HG03025 (cell line): Measurements from ENCODE around the gene CAMKK1.

ENCODE experiments used
- ATAC-seq: cut with Tn5 transposase; IDR thresholded peaks from one replicate; pipeline ENCODE4 v1.9.1; 2021; ENCODE audit warnings: mild to moderate bottlenecking, moderate library complexity; ENCODE audit not compliant: unreplicated experiment, low FRiP score

CAMKK1 gene

DNA sequence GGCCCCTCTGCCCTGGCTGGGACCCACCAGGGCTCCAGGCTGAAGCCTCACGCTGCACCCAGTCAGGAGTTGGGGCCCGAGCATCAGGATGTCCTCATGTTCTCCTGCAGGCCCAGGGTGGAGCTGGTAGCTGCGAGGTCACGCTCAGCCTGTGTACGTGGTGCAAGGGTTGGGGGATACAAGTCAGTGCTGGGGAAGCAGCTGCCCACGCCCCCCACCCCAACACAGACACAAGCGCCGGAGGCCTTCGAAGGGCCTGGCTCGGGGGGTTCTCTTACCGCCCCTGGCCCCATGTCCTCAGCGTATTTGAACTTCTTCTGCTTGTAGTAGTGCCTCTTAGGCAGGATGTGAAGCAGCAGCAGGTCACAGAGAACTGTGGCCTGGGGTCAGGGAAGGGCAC, 4.9 kb upstream of the CAMKK1 start:
- no peak for ATAC-seq

DNA sequence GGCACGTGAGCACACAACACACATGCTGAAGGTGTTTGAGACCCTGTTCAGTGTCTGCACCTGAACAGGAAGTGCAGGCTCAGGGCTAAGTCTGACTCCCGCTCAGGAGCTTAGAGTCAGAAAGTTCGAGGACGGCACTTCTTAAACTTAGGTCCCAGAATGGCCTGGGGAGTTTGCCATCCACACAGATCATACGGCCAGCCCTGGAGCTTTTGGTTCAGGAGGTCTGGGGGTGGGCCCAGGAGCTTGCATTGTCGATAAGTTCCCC, 4.0 kb upstream of the CAMKK1 start:
- no peak for ATAC-seq

DNA sequence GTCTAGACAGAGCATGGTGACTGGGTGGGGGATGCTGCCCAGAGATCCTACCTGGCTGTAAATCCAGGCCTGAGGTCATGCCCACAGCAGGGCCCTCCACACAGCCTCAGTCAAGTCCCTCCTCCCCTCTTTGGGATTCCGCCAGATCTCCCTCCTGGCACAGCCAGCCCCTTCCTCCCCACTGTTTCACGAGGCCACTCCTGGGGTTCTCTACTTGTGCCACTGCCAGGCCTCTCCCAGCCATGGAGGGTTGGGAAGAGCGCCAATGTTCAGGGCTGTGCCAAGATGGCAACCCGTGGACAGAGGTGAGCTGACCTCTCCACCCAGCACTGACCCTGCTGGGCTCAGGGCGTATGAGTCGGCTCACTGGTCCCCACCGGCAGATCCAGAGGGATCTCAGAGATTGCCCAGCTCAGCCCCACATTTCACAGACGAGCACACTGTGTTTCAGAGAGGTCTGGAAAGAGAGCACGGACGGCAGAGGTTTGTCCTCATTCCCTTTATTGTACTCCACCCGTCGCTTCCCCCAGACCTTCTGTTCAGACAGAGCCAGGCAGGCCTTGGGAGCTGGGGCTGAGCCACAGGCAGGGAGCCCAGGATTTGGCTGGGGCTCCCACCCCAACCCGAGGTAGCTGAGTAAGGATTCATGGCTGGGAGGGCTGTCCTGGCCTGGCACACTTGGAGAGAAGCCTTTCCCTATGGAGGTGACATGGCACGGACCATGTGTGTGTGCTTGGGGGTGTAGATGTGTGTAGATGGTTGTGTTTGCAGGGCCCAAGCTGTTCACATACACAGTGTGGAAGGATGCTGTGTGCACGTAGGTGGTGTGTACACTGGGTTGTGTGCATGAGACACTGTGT, 3.5 kb upstream of the CAMKK1 start:
- ATAC-seq: no peak

DNA sequence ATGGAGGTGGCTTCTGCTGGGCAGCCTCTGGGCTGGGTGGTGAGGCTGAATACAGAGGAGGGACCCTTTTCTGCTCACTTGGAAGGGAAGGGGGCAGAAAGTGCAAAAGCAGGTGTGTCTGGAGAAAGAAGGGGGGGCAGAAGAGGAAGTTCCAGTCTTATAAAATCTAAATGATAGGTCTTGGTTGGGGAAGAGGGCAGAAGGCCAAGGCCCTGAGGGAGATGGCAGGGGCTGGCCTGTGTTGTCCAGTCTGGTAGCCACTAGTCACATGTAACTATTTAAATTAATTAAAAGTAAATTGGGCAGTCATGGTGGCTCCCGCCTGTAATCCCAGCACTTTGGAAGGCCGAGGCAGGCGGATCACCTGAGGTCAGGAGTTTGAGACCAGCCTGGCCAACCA, 2.5 kb upstream of the CAMKK1 start:
- no peak for ATAC-seq

DNA sequence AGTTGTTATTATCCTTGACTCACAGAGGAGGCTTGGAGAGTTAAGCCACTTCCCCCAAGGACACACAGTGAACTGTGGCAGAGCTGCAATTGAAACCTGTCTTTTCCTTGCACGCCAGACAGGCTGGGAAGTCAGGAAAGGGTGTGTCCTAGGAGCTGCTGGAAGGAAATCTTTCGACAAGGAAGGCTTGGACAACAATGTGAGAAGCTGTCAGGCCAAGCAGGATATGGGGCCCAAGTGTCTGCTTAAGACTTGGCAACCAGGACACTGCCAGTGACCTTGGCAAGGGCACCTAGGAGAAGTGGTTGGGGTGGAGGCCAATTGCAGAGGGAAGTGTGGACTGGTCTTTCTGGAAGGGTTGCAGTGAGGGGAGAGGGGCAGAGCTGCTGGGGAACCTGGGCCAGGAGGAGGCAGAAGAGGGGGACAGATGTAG, 2.1 kb upstream of the CAMKK1 start:
- no peak for ATAC-seq

DNA sequence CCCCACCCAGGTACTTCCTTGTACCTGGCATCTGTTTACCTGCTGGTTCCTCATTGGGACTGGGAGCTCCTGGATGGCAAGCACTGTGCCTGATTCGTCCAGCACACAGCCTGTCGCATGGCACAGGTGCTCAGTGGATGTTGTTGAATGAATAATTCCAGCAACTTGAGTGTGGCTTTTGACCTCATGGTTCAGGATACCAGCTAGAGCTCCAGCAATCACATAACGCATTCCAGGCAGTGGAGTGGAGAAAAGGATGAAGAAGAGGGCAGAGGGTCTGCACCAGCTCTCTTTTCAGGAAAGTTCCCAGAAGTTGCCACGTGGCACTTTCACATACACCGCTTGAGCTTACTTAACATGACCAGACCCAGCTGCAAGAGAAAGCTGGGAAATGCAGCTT, 1.3 kb upstream of the CAMKK1 start:
- ATAC-seq: no peak

DNA sequence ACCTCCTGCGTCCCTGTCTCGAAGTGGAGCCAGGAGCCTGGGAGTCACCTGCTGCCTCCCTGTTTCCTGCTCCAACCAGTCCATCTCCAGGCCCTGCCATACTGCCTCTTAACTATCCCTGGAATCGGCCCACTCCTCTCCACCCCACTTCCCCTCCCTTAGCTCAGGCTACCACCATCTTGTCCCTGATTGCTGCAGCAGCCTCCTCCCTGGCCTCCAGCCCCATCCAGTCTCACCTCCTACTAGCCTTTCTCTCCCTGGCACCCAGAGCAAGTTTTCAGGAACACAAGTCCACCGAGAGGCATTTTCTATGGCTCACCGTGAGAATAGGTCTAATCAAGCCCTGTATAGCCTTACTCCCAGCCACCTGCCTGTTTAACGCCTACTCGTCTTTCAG, 865 bp upstream of the CAMKK1 start:
- no peak for ATAC-seq

DNA sequence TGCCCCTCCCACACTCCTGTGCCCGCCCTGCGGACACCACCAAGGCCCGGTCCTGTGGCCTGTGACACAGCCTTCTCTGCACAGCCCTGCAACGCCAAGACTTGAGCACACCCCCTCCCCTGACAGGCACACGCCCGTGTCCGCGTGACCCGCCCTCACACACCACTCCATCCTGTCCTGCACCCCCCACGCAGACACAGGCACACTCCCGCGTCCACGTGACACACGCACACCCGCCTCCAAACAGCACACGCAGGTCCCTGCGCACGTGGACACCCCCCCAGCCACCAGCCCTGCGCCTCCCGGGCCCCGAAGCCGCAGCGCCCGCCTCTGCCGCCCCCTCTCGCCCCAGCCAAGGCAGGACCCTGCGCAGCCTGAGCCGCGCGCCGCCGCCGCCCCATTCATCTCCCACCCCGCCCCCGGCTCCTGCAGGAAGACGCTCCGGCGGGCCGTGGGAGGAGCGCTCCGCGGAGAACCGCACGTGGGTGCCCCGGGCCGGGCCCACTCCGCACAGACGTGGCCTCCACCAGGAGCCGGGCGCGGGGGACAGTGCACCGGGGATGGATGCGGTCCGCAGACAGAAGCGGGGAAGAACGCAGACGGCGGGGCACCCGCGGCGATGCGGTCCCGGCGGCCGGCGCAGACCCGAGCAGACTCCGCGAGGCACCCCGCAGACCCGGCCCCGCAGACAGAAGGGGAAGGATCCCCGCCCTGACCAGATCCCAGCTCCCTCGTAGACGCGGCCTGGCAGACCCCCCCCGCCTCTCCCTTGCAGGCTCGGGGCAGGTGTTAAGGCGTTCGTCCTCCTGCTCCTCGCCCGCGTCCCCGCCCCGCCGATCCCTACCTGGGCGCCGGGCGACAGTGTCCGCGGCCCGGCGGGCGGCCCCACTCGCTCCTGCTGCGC, 506 bp downstream of the CAMKK1 start:
- peak; percentile 13 for ATAC-seq

DNA sequence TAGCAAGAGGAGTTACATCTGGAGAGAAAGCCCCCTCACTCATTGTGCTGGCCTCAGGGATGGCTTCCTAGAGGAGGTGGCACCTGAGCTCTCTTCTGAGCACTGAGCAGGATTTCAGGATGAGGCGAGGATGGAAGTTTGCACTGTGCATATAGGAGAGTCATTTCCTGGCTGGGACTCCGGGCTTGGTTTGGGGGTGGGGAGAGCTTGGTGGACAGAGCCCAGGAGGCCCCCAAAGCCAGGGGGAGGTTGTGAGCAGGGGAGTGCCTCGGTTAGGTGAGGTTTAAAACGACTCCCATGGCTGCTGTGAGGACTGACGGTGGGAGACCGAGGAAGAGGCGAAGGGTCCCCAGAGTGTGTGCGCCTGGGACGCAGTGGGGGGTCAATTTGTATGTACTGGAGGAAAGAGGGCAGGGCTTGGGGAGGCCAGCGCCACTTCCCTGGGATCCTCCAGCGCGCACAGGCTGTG, 1.2 kb downstream of the CAMKK1 start:
- ATAC-seq: no peak

DNA sequence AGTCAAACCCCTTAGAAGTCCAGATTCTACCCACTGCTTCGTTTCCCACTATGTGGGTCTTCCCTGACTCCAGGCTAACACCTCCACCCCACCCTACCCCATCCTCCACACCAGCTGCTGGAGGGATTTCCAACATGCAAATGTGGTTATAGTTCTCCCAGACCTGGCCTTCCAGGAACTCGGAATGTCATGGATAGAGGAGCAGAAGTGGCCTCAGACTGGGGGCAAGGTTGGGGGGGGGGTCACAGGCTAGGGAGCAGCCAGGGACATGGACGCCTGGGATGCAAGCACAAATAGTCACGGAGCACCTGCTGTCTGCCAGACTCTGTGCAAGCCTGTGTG, 2.0 kb downstream of the CAMKK1 start:
- no peak for ATAC-seq

DNA sequence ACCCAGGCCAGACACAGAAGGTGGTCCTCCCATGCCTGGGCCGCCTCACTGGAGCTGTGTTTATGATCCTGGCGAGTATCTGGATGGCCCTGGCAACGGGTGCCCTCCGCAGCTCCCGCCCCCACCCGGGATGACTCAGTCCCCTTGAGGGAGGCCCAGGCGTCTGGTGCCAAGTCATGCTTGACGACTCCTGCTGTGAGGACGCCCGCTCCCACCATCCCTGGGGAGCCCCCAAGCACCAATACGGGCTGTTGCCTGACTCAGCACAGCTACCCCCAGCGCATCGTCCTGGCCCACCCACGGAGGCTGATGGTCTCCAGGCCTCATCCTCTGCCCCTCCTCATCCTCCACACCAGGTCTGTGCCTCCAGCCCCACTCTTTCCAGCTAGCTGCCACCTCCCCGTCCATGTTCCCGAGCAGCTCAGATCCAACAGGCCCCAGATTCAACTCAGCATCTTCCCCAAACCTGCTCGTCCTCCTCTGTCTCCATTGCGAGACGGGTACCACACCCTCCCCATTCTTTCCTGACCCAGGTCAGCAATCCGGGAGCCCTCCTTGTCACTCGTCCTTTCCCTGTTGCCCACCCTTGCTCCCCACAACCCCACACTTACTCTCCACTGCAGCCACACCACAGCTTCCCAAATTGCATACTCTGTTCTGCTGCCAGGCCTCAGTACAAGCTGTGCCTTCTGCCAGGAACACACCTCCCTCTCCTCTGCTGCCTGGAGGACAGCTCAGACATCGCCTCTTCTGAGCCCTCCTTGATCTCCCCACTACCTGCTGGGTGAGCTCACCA, 2.6 kb downstream of the CAMKK1 start:
- no peak for ATAC-seq

DNA sequence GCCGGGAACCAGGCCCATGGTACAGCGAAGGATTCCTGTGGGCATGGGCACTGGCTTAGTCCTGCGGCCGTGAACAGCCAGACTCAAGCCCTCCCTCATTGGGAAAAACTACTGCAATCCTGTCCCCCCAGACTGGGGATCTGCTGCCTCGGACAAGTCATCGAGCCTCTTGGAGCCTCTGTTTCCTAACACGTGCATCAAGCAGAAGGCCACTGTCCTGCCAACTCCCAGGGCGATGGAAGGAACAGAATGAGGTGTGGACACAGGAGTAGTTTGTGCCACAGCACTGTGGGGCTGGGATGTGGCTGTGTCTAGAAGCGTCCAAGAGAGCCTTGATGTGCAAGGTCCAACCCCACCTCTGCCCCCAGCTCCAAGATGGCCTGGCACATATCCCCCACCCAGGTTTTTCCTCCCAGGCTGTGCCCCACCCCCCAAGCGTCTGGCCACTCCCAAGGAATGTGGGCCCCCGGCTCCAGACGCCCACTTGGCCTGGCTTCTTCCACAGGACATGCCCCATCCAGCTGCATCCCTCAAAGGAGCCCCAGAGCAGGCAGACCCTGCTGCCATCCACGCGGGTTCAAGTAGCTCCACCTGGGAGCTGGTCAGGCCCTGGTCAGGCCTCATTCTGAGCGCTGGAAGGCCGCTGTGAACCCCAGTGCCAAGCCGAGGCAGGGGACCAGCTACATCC, 3.4 kb downstream of the CAMKK1 start:
- ATAC-seq: no peak

DNA sequence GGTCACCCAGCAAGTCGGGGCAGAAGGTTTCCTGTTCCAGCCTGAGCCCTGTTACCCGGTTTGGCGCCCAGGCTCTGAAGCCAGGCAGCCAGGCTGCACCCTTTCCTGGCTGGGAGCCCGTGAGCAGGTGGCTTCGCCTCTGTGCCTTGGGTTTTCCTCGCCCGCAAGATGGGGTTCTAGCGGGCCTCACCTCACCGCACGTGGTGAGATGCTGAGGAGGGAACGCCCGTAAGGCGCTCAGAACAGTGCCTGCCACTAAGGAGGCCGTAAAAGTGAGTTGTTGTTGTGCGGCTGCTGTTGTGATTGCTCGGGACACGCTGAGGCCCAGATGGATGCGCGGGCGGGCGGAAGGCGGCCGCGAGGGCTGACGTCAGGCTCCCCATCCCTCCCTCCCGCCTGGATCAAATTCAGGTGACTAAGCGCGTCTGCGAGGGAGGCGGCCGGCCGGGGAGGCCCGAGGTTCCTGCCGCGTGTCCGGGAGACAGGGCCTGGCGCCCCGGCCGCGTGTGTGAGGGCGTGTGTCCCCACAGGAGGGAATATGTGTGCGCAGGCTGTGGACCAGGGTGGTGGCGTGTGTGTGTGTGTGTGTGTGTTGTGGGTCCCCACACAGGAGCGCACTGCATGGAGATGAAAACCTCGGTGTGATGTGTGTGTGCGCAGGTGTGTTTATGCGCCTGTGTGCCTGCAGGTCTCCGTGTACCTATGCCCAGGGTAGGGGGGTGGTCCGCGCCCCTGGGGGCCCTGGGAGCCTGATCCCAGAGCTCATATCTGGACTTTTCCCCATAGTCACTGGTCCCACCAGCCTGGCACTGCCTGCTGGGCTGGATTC, 4.3 kb downstream of the CAMKK1 start:
- ATAC-seq: no peak

DNA sequence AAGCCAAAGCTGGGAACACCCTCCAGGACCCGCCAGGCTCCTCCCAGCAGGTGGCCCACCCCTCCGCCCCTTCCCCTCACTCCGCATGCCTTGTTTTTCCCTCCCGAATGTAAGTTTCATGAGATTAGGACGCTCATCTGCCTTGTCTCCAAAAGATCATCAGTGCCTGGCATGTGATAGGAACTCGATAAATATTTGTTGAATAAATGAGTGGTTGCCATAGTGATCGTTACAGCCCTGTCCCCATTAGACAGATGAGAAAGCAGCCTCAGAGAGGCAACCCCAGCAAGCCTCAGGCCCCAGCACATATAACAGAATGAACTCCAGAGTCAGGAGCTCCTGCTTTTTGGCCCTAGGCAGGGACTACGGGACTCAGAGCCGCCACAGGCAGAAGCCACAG, 5.0 kb downstream of the CAMKK1 start:
- no peak for ATAC-seq

DNA sequence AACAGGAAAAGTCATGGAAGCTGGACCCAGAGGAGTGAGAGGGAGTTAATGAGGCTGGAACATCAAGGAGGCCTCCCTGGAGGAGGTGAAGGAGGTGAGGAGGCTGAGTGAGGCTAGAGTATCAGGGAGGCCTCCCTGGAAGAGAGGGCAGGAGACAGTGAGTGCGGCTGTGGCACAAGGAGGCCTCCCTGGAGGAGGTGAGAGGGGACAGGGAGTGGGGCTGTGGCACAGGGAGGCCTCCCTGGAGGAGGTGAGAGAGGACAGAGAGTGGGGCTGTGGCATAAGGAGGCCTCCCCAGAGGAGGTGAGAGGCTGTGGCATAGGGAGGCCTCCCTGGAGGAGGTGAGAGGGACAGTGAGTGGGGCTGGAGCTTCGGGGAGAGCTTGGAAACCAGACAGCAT, 5.5 kb downstream of the CAMKK1 start:
- ATAC-seq: no peak

DNA sequence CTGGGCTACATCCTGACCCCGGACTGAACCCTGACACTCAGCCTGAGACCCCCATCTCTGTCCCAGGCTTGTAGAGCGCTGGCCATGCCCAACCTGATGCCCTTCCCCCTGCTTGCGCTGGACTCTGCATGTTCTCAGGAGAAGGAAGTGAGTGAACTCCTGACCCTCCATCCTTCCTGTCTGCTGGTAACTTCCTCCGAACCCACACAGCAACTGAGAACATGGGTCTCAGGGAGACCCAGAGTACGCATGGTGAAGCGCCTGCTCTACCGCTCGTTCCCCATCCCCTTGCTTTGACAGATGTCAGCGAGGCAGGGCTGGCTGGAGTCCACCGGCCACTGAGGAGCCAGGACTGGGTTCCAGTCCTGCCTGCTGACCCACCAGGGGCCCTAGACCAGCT, 6.1 kb downstream of the CAMKK1 start:
- no peak for ATAC-seq

DNA sequence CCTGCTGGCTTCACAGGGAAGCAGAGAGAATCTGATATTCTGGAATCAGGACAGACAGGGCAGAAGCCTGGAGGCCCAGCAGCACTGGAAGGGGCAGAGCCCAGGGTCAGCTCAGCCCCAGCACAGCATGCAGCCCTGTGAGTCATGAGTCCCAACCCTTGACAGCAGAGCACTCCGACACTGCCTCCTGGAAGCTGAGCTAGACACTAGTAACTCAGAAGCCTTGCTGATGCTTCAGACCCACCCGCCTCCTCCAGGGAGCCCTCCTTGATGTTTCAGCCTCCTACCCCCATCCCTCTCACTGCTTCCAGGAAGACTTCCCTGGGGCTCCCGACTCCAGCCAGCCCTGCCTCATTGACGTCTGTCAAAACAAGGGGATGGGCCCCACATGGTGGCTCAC, 6.9 kb downstream of the CAMKK1 start:
- no peak for ATAC-seq

DNA sequence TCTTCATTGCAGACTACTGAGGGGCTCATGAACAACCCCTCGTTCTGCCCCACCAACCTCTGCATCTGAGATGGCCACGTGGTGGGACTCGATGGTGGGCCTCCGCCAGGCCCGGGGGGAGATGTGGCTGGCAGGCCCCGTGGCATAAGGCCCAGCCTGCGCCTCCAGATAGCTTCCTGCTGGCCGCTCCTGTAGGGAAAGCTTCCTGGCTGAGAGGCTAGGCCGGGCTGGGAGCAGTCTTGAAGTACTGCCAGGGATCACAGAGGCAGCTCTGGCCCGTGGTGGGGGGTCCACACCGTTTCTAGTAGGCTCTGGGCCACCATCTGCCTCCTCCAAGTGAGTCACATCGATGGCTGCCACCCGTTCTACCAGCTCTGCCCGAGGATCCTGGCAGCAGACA, 7.6 kb downstream of the CAMKK1 start:
- ATAC-seq: no peak

DNA sequence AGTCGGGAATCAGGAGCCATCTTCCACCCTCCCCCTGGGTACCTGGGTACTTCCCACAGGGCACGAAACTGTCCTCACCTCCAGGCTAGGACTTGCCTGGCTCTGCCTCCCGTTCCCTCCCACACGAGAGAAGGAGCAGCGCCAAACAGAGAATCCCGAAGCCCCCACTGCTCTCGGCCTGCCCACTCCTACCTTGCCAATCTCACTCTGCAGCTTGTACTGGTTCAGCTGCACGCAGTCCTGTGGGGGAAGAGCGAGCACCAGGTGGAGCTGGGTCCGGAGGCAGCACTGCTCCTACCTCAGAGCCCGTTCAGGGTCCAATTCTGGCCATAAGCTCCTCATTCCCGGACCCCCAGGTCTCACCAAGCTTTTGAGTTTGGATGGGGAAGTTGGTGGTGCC, 8.7 kb downstream of the CAMKK1 start:
- no peak for ATAC-seq

DNA sequence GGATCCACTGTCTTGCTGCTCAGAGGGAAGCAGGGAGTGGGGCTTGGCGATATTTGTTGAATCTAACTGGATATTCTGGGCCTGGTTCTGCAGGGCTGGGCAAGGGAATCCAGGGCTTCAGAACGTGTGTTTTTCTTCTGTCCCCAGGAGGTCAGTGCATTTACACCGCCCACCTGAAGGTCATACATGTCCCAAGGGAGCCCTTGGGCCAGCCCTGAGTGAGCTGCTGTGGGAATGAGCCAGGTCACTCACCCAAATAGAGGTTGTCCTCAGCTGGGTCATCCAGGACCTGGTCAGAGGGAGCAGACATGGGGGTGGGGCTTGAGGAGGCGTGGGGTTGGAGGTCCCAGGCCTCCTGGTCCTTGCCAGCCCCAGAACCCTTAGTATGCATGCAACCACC, 10.6 kb downstream of the CAMKK1 start:
- ATAC-seq: no peak
